Measurements from ENCODE around the gene NFIX. TPM values are rescaled to one million over a fixed set of nuclear protein-coding genes. Genes with fewer than 3 reads are reported as not detected.

The NFIX gene
- total and polyA plus RNA-seq, 12 donors = 1.3 to 72.8 (median 28.6) TPM

GRCh38 chr19:13100841-13101589 lies 105.7 kb downstream of the NFIX start:
- 51 to 62% (median 58%) methylated on average over 5 to 18 of the region's 18 CpGs for WGBS, 4 donors
- TF ChIP-seq CTCF (IDR thresholded peaks at IDR 0.05) = peak in 2 of 6 experiments; percentile 10 to 12
- no peak for TF ChIP-seq POLR2A (IDR thresholded peaks at IDR 0.05)
- no peaks in the 10 kb centered on the region for H3K36me3 ChIP-seq (replicated peaks in 1 of 2)
- peak overlapping the region in 1 of 4 donors; percentile 53 for H3K4me3 ChIP-seq
- peak in 1 of 7 donors; percentile 24 for DNase-seq
- H3K4me1 ChIP-seq (replicated peaks in 1 of 2) = peaks cover 19 to 31% of the 10 kb centered on the region in 2 donors
- peak overlapping the region in 1 of 5 donors; percentile 93 for H3K27ac ChIP-seq
- H3K27me3 ChIP-seq = peaks cover 8% of the 10 kb centered on the region
- intact Hi-C loops (cut with DNase I) = no loop called here
- no peaks in the 10 kb centered on the region for H3K9me3 ChIP-seq (replicated peaks in 1 of 3)

GRCh38 chr19:13101590-13102415 lies 106.5 kb downstream of the NFIX start:
- Histone ChIP-seq H3K4me3 (peak overlapping the region in 2 of 4 donors; percentile 27 to 53), H3K36me3 (replicated peaks in 1 of 2) (no peaks in the 10 kb centered on the region), H3K27me3 (peaks cover 4% of the 10 kb centered on the region), H3K4me1 (replicated peaks in 1 of 2) (peaks cover 19 to 31% of the 10 kb centered on the region in 2 donors), H3K9me3 (replicated peaks in 1 of 3) (no peaks in the 10 kb centered on the region), H3K27ac (peak overlapping the region in 4 of 5 donors; percentile 51 to 93 (median 62))
- TF ChIP-seq POLR2A (IDR thresholded peaks at IDR 0.05) (no peak), CTCF (IDR thresholded peaks at IDR 0.05) (peak in 1 of 6 experiments; percentile 3)
- 54 to 88% (median 77%) methylated on average over 5 to 7 of the region's 7 CpGs for WGBS, 4 donors
- intact Hi-C loops (cut with DNase I) = no loop called here
- DNase-seq = no peak

- Histone ChIP-seq H3K4me1 (replicated peaks in 1 of 2) (peaks cover 19 to 25% of the 10 kb centered on the region in 2 donors), H3K27ac (peak overlapping the region in 4 of 5 donors; percentile 51 to 93 (median 62)), H3K27me3 (peaks cover 2% of the 10 kb centered on the region), H3K4me3 (peak overlapping the region in 2 of 4 donors; percentile 27 to 53), H3K9me3 (replicated peaks in 1 of 3) (no peaks in the 10 kb centered on the region), H3K36me3 (replicated peaks in 1 of 2) (peaks cover 0 to 4% of the 10 kb centered on the region in 2 donors)
- no peak for DNase-seq
- intact Hi-C loops (cut with DNase I) = no loop called here
- 9 to 17% (median 10%) methylated on average over 7 of the region's 7 CpGs; no CpG with 5 or more reads in 1 of the 4 donors for WGBS, 4 donors
- no peak for TF ChIP-seq CTCF (IDR thresholded peaks at IDR 0.05)
- TF ChIP-seq POLR2A (IDR thresholded peaks at IDR 0.05) = peak in 1 of 2 donors; percentile 25
These were observed 107.1 kb downstream of the NFIX start for GRCh38 chr19:13102416-13102665.

Data from adrenal gland (tissue), 12 donors.